Measurements from ENCODE around the gene CFLAR.

DNA sequence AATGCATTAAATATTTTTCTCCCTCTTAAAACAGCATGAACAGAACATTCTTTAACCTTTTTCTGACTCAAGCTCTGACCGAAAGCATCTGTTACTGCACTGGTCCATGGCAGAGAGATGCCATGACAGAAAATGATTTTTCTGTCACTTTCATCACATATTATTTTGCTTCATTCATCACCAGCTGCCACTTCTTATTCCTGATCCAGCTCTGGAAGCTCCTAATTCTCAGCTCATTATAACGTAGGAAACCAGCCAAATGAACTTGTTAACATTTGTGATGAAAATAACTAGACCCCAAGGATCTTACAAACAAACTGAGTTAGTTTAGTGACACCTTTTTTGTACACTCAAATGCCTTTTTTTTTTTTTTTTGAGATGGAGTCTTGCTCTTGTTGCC, 7.6 kb upstream of the CFLAR start:
- TF ChIP-seq CTCF (IDR thresholded peaks at IDR 0.05) (no peak), EZH2phosphoT487 (IDR thresholded peaks at IDR 0.05) (no peak), EZH2 (IDR thresholded peaks at IDR 0.05) (no peak)
